KBM-7 (cell line): ENCODE data around the gene CD99L2.
"Not testable (repeated sequence)": the region's sequence is repeated elsewhere in the genome, so short reads cannot be mapped to it uniquely, and the experiment has no call there.

Experiments
- DNase-seq: peaks from one replicate; pipeline ENCODE4 v3.0.0-alpha.2; 2015
- in situ Hi-C: fragments of 300-500 bp; cut with MboI; formaldehyde crosslinking; loops from 2 replicates; pipeline ENCODE4 v1.14.3; 2020; ENCODE audit warnings: low sequenced_read_pairs, low pct_unique_long_range_greater_than_20kb, mixed read lengths

Gene CD99L2

DNA sequence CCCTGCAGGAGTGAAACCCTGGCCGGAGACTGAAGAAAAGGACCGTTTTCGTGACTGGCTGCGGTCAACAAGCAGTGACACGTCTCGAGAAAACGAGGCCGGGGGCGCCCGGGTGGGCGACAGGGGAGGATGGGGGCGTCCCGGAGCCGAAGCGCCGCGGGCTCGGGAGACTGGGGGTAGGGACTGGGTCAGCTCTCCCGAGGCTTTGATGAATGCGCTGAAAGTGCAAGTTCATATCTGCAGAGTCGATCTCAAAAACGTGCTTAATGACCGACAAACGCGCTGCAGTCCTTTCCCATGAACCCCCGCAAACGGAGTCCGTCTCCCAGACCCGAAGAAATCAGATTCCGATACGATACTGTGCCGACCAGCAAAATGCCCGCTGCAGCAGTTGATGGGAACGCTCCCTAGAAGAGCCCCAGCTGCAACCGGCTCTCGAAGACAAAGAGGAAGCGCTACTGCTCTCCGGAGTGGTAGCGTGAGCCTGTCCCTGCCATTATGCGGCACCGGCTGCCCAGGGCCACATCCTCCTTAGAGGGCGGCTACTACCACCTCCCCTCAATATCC lies 806 bp upstream of the CD99L2 start:
- DNase-seq, result peak; percentile 76
- in situ Hi-C loops, result no loop called here

DNA sequence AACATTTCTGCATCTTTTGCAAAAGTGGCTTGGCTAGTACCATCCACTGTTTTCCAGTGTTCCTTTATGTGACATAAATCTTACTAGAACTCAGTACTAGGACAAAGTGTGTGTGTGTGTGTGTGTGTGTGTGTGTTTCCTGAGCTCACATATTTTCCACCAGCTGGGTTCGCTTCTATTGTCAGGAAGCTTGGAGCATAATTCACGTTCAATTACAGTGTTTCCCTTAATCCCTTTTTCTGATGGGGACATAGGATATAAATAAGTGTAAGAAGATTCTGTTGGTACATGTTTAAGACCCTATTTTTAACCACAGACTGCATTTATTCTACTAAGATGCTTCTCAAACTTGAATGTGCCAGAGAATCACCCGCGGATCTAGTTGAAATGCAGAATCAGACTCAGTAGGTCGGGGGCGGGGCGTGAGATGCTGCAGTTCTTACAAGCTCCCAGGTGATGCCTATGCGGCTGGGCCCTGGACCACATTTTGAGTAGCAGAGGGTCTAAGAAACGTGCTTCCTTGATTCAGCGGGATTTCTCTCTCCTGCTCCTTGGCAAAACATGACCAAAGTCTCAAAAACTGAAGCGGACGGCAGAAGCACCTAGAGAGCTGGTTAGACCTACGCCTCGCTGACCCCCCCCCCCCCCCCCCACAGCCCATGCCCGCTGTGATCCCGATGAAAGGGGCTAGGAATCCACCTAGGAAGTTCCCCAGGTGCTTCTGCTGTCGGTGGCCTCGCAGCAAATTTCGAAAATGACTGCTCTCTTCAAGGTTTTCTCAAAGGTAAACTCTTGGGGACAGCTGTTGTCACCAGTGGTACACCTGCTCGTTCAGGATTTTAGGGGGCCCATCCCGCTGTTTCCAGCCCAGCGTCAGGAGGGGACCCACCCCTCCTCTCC lies 797 bp downstream of the CD99L2 start:
- DNase-seq, result peak; percentile 41
- in situ Hi-C loops, result no loop called here

DNA sequence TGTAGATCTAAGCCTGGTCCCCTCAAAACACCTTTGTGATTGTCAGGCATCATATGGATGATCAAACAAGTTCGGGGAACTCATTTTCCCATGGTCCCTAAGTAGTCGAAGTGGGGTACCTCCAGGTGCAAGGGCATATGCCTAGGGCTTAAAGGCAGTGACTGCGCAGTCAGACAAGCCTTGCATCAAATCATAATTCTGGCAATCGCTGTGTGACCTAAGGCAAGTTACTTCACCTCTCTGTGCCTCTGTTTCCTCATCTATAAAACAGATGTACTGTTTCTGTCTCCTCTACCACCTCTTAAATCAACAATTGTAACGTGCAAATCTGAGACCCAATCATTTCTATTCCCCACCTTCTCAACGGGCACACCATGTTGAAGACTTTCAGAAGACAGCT lies 1.8 kb downstream of the CD99L2 start:
- no peak for DNase-seq
- in situ Hi-C loops, result no loop called here

GRCh38 chrX:150893936-150894335 lies 4.5 kb downstream of the CD99L2 start:
- in situ Hi-C loops, result no loop called here

GRCh38 chrX:150889131-150889530 lies 9.3 kb downstream of the CD99L2 start:
- no peak for DNase-seq
- in situ Hi-C loops, result no loop called here

More at GRCh38 chrX:150893936-150894335, 4.5 kb downstream of the CD99L2 start:
- DNase-seq, result no peak

GRCh38 chrX:150887906-150888465 lies 10.5 kb downstream of the CD99L2 start:
- DNase-seq, result no peak
- in situ Hi-C loops, result no loop called here

GRCh38 chrX:150887268-150887667 lies 11.2 kb downstream of the CD99L2 start:
- in situ Hi-C loops, DNase-seq: not testable (repeated sequence)

DNA sequence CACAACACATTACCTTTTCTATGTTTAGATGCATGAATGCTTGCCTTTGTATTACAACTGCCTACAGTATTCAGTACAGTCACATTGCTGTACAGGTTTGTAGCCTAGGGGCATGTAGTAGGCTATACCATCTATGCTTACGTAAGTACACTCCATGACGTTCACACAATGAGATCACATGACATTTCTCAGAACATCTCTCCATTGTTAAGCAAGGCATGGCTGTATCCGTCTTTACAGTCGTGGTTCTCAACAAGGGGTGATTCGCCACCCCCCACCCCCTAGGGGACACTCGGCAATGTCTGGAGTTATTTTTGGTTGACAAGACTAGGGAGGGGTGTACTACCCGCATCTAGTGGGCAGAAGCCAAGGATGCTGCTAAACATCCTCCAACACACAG lies 12.1 kb downstream of the CD99L2 start:
- in situ Hi-C loops, result no loop called here
- no peak for DNase-seq

DNA sequence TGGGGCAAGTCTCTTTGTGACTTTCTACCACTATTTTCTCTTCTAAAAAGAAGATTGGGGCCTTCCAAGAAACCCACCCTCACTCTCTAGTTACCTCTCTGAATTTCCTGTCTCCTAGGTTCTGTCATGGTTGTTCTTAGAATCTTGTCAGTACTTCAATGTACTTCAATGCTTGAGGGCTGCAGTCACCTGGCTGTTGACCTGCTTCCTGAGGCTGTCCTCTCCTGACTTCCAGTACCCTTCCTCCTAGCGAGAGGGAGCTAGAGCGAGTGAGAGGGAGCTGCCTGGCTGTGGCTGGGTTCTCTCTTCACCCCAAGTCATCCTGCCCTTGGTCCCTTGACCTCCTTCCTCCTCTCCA lies 17.7 kb downstream of the CD99L2 start:
- no peak for DNase-seq
- in situ Hi-C loops, result no loop called here

DNA sequence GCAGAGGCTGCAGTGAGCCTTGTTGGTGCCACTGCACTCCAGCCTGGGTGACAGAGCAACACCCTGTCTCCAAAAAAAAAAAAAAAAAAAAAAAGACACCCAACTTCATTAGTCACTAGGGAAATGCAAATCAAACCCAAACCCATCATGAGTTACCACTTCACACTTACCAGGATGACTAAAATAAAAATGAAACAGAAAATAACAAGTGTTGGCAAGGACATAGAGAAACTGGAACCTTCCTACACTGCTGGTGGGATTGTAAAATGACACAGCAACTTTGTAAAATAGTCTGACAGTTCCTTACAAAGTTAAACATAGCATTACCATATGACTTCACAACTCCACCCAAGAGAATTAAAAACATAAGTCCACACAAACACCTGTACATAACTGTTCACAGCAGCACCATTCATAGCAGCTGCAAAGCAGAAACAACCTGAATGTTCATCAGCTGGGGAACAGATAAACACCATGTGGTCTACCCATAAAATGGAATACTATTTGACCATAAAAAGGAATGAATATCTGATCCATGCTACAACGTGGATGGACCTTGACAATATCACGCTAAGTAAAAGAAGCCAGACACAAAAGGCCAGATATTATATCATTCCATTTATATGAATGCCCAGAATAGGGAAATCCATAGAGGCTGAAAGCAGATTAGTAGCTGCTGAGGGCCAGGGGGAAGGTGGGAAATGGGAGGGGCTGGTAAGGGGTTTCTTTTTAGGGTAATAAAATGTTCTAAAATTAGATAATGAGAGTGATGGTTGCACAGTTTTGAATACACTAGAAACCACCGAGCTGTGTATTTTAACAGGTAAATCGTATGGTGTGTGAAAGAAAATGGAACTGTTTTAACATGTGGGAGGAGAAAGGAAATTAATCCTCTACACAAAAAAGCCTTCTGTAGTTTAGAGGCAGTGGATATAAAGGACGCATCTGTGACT lies 18.3 kb downstream of the CD99L2 start:
- in situ Hi-C loops, result no loop called here
- no peak for DNase-seq

- DNase-seq, in situ Hi-C loops: not testable (repeated sequence)
These were observed 22.8 kb downstream of the CD99L2 start for GRCh38 chrX:150875621-150876020.

DNA sequence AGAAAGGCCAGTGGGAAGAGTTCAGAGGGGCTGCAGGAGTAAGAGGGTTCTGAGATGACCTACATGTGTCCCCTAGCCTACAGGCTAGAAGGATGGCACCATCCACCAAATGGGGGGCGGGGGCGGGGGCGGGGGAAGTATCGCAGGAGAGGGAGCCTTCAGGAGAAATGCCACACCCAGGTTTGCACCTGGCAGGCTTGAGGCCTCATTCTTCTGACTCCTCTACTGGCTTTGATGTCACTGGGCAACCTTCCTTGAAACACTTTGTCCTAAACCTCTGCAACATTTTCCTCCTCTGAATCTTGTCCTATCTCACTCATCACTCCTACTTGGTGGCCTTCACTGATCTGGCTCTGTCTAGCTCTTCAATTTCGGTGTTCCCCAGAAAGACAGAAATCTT lies 24.0 kb downstream of the CD99L2 start:
- in situ Hi-C loops, result no loop called here
- no peak for DNase-seq

DNA sequence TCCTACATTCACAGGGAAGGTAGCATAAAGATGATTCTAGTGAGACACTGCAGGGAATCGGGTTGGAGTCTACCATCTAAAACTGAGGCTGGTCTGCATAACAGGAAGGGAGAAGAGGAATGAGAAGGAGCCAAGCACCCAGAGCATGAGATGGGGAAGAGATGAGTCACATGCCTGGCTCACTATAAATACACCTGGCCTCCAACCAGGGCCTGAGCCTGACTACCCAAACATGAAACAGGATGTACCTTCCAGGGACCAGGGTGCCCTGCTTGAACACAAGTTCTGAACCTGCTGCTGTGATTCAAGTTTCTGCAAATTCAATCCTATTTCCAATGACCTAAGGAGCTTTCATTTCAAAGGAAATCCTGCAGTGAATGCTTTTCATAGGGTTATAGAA lies 24.9 kb downstream of the CD99L2 start:
- DNase-seq, result no peak
- in situ Hi-C loops, result no loop called here

DNA sequence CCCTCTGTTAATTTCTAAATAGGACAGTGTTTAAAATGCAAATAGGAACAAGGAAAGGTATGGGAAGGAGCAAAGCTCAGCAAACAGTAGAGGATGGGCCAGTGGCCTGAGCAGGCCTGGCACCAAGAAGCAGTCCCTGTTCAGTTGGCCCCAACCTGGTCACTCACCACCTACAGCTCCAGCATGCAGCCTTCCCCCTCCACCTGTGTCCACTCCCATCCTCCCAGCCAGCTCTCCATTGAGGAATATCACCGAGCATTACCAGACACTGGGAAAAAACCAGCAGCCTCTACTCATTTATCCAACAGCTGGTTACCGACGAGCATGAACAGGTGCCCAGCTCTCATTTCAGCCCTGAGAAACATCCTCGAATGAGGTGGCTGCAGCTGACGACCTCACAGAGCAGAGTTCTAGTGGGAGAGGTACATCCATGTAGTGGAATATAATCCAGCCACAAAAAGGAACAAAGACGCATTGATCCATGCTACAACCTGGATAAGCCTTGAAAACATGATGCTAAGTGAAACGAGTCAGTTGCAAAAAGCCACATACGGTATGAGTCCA lies 25.6 kb downstream of the CD99L2 start:
- no peak for DNase-seq
- in situ Hi-C loops, result no loop called here

- DNase-seq, result no peak
- in situ Hi-C loops, result no loop called here
These were observed 27.1 kb downstream of the CD99L2 start for GRCh38 chrX:150871341-150871811.

- no peak for DNase-seq
- in situ Hi-C loops, result no loop called here
These were observed 27.8 kb downstream of the CD99L2 start for GRCh38 chrX:150870487-150871340.

DNA sequence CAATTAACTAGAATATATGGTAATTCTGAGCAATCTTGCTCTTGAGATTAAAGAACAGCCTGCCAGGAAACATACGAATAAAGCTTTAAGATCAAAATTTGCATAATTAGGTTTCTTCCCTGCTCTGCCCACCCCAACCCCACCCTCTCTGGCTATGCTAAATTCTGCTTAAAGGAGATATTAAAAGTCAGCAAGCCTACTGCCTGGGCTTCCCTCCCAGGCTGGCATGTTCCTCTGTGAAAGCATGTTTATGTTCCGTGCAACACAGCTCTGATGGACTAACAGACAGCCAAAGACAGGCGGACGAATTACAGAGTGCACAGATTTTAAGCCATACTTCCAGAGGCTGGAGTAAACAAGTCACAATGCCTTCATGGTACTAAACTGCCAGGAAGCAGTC lies 28.4 kb downstream of the CD99L2 start:
- no peak for DNase-seq
- in situ Hi-C loops, result no loop called here

DNA sequence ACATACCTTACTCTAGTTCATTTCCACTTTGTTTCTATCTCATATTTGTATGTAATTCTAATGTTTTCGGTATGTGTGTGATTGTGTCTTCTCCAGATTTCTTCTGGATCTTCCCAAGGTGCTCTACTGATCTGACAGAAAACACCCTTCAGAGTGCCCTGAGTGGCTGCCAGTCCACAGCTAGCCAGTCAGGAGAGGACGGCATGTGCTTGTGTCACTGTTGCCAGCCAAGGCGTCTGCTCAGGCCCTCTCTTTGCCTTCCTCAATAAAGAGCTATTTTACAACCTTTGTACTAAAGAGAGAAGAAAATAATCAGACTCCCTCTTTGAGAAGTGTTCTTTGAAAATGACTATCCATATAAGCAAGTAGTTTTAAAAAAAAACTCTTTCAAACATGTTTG lies 29.0 kb downstream of the CD99L2 start:
- in situ Hi-C loops, result no loop called here
- no peak for DNase-seq
